HG03039 (cell line): ENCODE measurements around the gene LRRC14B.

Experiments used
- ATAC-seq: cut with Tn5 transposase; IDR thresholded peaks from one replicate; pipeline ENCODE4 v1.9.1; 2021; ENCODE audit warnings: mild to moderate bottlenecking, moderate library complexity; ENCODE audit not compliant: unreplicated experiment

Gene LRRC14B

GRCh38 chr5:191036-191948 lies at the start of gene LRRC14B:
Gene LRRC14B (plus strand): TSS chr5:191495. CDS start chr5:191539, 44 bp downstream.
- peak; percentile 32 for ATAC-seq

- ATAC-seq = no peak
Measured at GRCh38 chr5:141761-142160, 49.5 kb upstream of the LRRC14B start.

GRCh38 chr5:142246-142810 lies 49.0 kb upstream of the LRRC14B start:
- ATAC-seq = no peak

- ATAC-seq = no peak
Measured at GRCh38 chr5:143041-143440, 48.3 kb upstream of the LRRC14B start.

GRCh38 chr5:144941-145340 lies 46.4 kb upstream of the LRRC14B start:
- no peak for ATAC-seq

GRCh38 chr5:145585-146323 lies 45.5 kb upstream of the LRRC14B start:
- no peak for ATAC-seq

GRCh38 chr5:147751-148150 lies 43.5 kb upstream of the LRRC14B start:
- ATAC-seq = no peak

- no peak for ATAC-seq
Measured at GRCh38 chr5:149745-150485, 41.4 kb upstream of the LRRC14B start.

GRCh38 chr5:150746-151145 lies 40.5 kb upstream of the LRRC14B start:
- ATAC-seq = no peak

GRCh38 chr5:152077-152476 lies 39.2 kb upstream of the LRRC14B start:
- no peak for ATAC-seq

GRCh38 chr5:153256-153655 lies 38.0 kb upstream of the LRRC14B start:
- no peak for ATAC-seq

GRCh38 chr5:154236-154635 lies 37.1 kb upstream of the LRRC14B start:
- no peak for ATAC-seq

- ATAC-seq = no peak
Measured at GRCh38 chr5:154826-155225, 36.5 kb upstream of the LRRC14B start.

- ATAC-seq = no peak
Measured at GRCh38 chr5:155651-156410, 35.5 kb upstream of the LRRC14B start.

- ATAC-seq = no peak
Measured at GRCh38 chr5:156411-157072, 34.8 kb upstream of the LRRC14B start.

- ATAC-seq = no peak
Measured at GRCh38 chr5:157126-157715, 34.1 kb upstream of the LRRC14B start.

GRCh38 chr5:157801-158200 lies 33.5 kb upstream of the LRRC14B start:
- no peak for ATAC-seq

- ATAC-seq = no peak
Measured at GRCh38 chr5:158807-159447, 32.4 kb upstream of the LRRC14B start.
